Keratinocyte (primary cell): Measurements from ENCODE around the gene C6orf62. TPM values are rescaled to one million over a fixed set of nuclear protein-coding genes. Genes with fewer than 3 reads are reported as not detected.

Source experiments
- DNase-seq: peaks from one replicate; pipeline ENCODE4 v3.0.0-alpha.2; 2011; ENCODE audit warnings: low read depth, missing footprints, low spot score
- FAIRE-seq: peaks from 2 replicates; lab custom pipeline; 2011; peaks lifted over from hg19 to GRCh38; lab: Jason Lieb, UNC
- H2AFZ ChIP-seq: 2 replicates; pipeline ENCODE4 v1.6.0; 2012; ENCODE audit warnings: low read length, control low read depth, inconsistent platforms; ENCODE audit not compliant: control insufficient read depth
- H3K27ac ChIP-seq: 2 replicates; pipeline ENCODE4 v1.5.1; 2011; ENCODE audit warnings: low read length; ENCODE audit not compliant: control insufficient read depth, insufficient read depth
- H3K27me3 ChIP-seq: 3 replicates; pipeline ENCODE4 v1.6.0; 2011; ENCODE audit warnings: low read length; ENCODE audit not compliant: control insufficient read depth, insufficient read depth; ENCODE audit errors: extremely low read depth
- H3K36me3 ChIP-seq, 2 experiments: 2 replicates in 1 of 2; 3 replicates in 1 of 2; pipeline ENCODE4 v1.5.1; 2011; ENCODE audit warnings: low read length in 2 of 2, mild to moderate bottlenecking in 1 of 2; ENCODE audit not compliant: control insufficient read depth in 2 of 2, insufficient read depth in 2 of 2; ENCODE audit errors: extremely low read depth in 1 of 2
- H3K4me1 ChIP-seq: 3 replicates; pipeline ENCODE4 v1.5.1; 2011; ENCODE audit warnings: low read length; ENCODE audit not compliant: control insufficient read depth, insufficient read depth; ENCODE audit errors: extremely low read depth
- H3K4me2 ChIP-seq: 3 replicates; pipeline ENCODE4 v1.6.0; 2011; ENCODE audit warnings: low read depth, low read length; ENCODE audit not compliant: control insufficient read depth, insufficient read depth; ENCODE audit errors: extremely low read depth
- H3K4me3 ChIP-seq, 3 experiments: fragments of 200-600 bp in 1 of 3; sonication (generic) in 1 of 3; 2 replicates in 2 of 3; 3 replicates in 1 of 3; pipeline ENCODE4 v1.5.1; 2011 to 2016; ENCODE audit warnings: low read length in 3 of 3, mild to moderate bottlenecking in 3 of 3, control low read depth in 2 of 3, inconsistent platforms in 1 of 3, low read depth in 1 of 3, mixed read lengths in 1 of 3, mixed run types in 1 of 3, moderate library complexity in 1 of 3; ENCODE audit not compliant: control insufficient read depth in 2 of 3, insufficient read depth in 2 of 3; ENCODE audit errors: extremely low read depth in 1 of 3
- H3K79me2 ChIP-seq: 2 replicates; pipeline ENCODE4 v1.6.0; 2012; ENCODE audit warnings: low read length; ENCODE audit not compliant: control insufficient read depth, insufficient read depth
- H3K9ac ChIP-seq: 3 replicates; pipeline ENCODE4 v1.6.0; 2011; ENCODE audit warnings: low read length; ENCODE audit not compliant: control insufficient read depth, insufficient read depth; ENCODE audit errors: extremely low read depth
- H3K9me1 ChIP-seq: 3 replicates; pipeline ENCODE4 v1.6.0; 2011; ENCODE audit warnings: low read length; ENCODE audit not compliant: control insufficient read depth, insufficient read depth; ENCODE audit errors: extremely low read depth
- H3K9me3 ChIP-seq: 2 replicates; pipeline ENCODE4 v1.5.1; 2012; ENCODE audit warnings: low read depth, low read length; ENCODE audit not compliant: control insufficient read depth
- H4K20me1 ChIP-seq: 3 replicates; pipeline ENCODE4 v1.6.0; 2011; ENCODE audit warnings: low read length; ENCODE audit not compliant: control insufficient read depth, insufficient read depth; ENCODE audit errors: extremely low read depth
- EZH2 ChIP-seq: IDR thresholded peaks from one replicate; pipeline ENCODE4 v1.6.1; 2012; ENCODE audit warnings: inconsistent platforms, mild to moderate bottlenecking, low read length, moderate library complexity
- dilution Hi-C: fragments of 300-500 bp; cut with MboI; formaldehyde crosslinking; loops from one replicate; pipeline ENCODE4 v1.7.0; 2020; ENCODE audit warnings: low sequenced_read_pairs; ENCODE audit not compliant: extremely low pct_ligation_motif_present
- polyA plus RNA-seq, 5 experiments: library from polyadenylated mRNA; depleted of rRNA in 3 of 5; stranded (reverse) in 3 of 5; stranded (forward) in 1 of 5; unstranded in 1 of 5; fragments of >200 nt; gene quantifications; 1 replicate in 1 of 5; 2 replicates in 3 of 5; 3 replicates in 1 of 5; pipeline versions ENCODE4 v1.2.1 to v1.2.3, GENCODE V29; 2011 to 2012; ENCODE audit warnings: missing spikeins in 2 of 5, low read depth in 1 of 5, low replicate concordance in 1 of 5
- TF ChIP-seq, protein P1 (sequence below), 3 experiments: IDR thresholded peaks in 1 of 3; conservative IDR thresholded peaks in 1 of 3; optimal IDR thresholded peaks in 1 of 3; 2 replicates in 2 of 3; 3 replicates in 1 of 3; pipeline versions ENCODE3 to v1.5.1; 2011; ENCODE audit warnings: low read length in 3 of 3, mild to moderate bottlenecking in 3 of 3, moderate library complexity in 2 of 3, control low read depth in 1 of 3, inconsistent platforms in 1 of 3; ENCODE audit not compliant: insufficient read depth in 2 of 3; ENCODE audit errors: extremely low read depth in 1 of 3

C6orf62 gene
- polyA plus RNA-seq, 1 donor (not counting 4 experiments of a cell fraction or from before 2014, with no cell fraction given): 77.3 TPM

DNA sequence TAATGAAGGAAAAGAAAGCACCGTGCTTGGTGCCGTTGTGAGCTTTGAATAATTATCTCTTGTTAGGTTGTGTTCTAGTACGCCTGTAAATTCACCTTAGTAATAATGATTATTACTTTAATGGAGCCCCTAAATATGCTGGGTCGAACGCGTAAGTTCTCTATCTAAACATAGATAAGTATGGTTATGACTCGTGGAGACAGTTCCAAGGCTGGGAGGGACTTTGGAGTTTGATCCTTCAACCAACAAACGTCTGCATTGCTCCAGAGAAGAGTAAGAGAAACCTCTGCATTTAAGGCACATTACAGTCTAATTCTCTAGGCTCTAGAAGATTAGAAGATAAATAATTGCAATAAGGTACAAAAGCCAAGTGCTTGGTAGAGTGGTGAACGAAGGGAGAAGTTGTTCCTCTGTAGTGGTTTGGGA is 51.6 kb downstream of the C6orf62 start:
- no peak for FAIRE-seq
- H3K36me3 ChIP-seq: peaks cover 7 to 10% of the 10 kb centered on the region in 2 experiments
- no peak for DNase-seq
- peaks cover 41% of the 10 kb centered on the region for H3K79me2 ChIP-seq
- peak overlapping the region; percentile 95 for H3K27ac ChIP-seq
- H3K4me3 ChIP-seq: peak overlapping the region; percentile 60 to 100 (median 99)
- no peaks in the 10 kb centered on the region for H3K27me3 ChIP-seq
- dilution Hi-C loops: no loop called here
- no peak for TF ChIP-seq EZH2
- peak overlapping the region; percentile 91 for H3K9ac ChIP-seq
- no peaks in the 10 kb centered on the region for H3K9me1 ChIP-seq
- peaks cover 16% of the 10 kb centered on the region for H3K4me1 ChIP-seq
- H2AFZ ChIP-seq: peak overlapping the region; percentile 99
- H3K9me3 ChIP-seq: no peaks in the 10 kb centered on the region
- H4K20me1 ChIP-seq: no peaks in the 10 kb centered on the region
- peak overlapping the region; percentile 80 for H3K4me2 ChIP-seq

DNA sequence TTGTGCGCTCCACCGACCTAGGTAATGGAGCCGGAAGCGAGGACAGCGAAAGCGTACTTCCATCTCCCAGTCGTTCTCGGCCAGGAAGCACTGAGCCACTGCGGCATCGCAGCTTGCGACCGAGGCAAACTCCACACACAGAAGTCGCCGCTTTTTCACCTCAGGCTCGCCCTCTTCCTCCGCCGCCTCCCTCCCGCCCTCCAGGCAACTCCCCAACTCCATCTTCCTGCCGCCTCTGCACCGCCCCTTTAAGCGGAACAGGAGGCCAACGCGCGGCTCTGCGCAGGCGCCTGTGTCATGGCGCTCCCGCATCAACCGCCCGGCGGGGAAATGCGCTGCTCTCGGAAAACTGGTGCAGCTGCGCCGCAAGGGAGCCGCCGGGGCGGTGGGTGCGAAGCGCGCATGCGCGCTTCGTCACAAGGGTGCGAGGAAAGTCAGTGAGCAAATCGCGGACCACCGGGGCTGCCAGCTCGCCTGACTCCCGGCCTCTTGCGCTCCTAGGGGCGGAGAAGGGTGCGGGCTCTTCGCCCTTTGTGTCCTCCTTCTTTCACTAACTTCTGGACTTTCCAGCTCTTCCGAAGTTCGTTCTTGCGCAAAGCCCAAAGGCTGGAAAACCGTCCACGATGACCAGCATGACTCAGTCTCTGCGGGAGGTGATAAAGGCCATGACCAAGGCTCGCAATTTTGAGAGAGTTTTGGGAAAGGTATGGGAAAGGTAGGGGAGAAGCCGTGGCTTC is 52.1 kb downstream of the C6orf62 start, which contains the start of the genes ACOT13 and TDP2:
ACOT13 (plus strand) TSS at position 437 of the 737 bp plus-strand sequence; CDS start at position 624, 187 bp downstream.
TDP2 (minus strand) TSS at position 259 of the 737 bp plus-strand sequence; CDS start at position 222, 37 bp downstream.
- peak within 1 kb of the TSS; percentile 95 for H3K27ac ChIP-seq
- no peaks in the 10 kb centered on the region for H4K20me1 ChIP-seq
- H3K36me3 ChIP-seq: peaks cover 10 to 12% of the 10 kb centered on the region in 2 experiments
- no peaks in the 10 kb centered on the region for H3K9me3 ChIP-seq
- H3K9me1 ChIP-seq: no peaks in the 10 kb centered on the region
- H3K4me1 ChIP-seq: peaks cover 16% of the 10 kb centered on the region
- H3K79me2 ChIP-seq: peaks cover 41% of the 10 kb centered on the region
- H2AFZ ChIP-seq: peak within 1 kb of the TSS; percentile 99
- H3K4me2 ChIP-seq: peak within 1 kb of the TSS; percentile 92
- dilution Hi-C loops: no loop called here
- H3K9ac ChIP-seq: peak within 1 kb of the TSS; percentile 91
- FAIRE-seq: no peak
- TF ChIP-seq, protein P1, sequence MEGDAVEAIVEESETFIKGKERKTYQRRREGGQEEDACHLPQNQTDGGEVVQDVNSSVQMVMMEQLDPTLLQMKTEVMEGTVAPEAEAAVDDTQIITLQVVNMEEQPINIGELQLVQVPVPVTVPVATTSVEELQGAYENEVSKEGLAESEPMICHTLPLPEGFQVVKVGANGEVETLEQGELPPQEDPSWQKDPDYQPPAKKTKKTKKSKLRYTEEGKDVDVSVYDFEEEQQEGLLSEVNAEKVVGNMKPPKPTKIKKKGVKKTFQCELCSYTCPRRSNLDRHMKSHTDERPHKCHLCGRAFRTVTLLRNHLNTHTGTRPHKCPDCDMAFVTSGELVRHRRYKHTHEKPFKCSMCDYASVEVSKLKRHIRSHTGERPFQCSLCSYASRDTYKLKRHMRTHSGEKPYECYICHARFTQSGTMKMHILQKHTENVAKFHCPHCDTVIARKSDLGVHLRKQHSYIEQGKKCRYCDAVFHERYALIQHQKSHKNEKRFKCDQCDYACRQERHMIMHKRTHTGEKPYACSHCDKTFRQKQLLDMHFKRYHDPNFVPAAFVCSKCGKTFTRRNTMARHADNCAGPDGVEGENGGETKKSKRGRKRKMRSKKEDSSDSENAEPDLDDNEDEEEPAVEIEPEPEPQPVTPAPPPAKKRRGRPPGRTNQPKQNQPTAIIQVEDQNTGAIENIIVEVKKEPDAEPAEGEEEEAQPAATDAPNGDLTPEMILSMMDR (optimal IDR thresholded peaks at IDR 0.05 in 1 of 3, IDR thresholded peaks at IDR 0.05 in 1 of 3, conservative IDR thresholded peaks at IDR 0.05 in 1 of 3; ENCODE audit: extremely low read depth in 1 of 3, insufficient read depth in 2 of 3, low read length in 3 of 3): peak in 2 of 3 experiments; percentile 55 to 57
- TF ChIP-seq EZH2: no peak
- H3K4me3 ChIP-seq: peak within 1 kb of the TSS; percentile 60 to 100 (median 99)
- peak; percentile 67 for DNase-seq
- H3K27me3 ChIP-seq: no peaks in the 10 kb centered on the region
